DOHH2 (cell line): Measurements from ENCODE around the gene SLC35A3.
A peak's percentile ranks its signal among the peaks of the same experiment; 100 is the strongest.

Experiments
- H3F3A ChIP-seq: fragments of 200-600 bp; sonication (generic), shearing (Covaris generic); 2 replicates; pipeline ENCODE4 v1.6.0; 2016; ENCODE audit warnings: antibody characterized with exemption, mild to moderate bottlenecking; ENCODE audit not compliant: control insufficient read depth, insufficient read depth
- H3K27ac ChIP-seq: fragments of 200-600 bp; sonication (generic); 2 replicates; pipeline ENCODE4 v1.5.1; 2014; ENCODE audit warnings: low read depth, mild to moderate bottlenecking, low read length, moderate library complexity
- H3K27me3 ChIP-seq: fragments of 200-600 bp; sonication (generic); 2 replicates; pipeline ENCODE4 v1.6.1; 2014; ENCODE audit warnings: mild to moderate bottlenecking, low read length, mixed read lengths; ENCODE audit not compliant: control insufficient read depth
- H3K36me3 ChIP-seq: fragments of 200-600 bp; sonication (generic); 2 replicates; pipeline ENCODE4 v1.6.1; 2014; ENCODE audit warnings: mild to moderate bottlenecking, low read length, moderate library complexity, mixed read lengths; ENCODE audit not compliant: control insufficient read depth
- H3K4me1 ChIP-seq: fragments of 200-600 bp; sonication (generic); 2 replicates; pipeline ENCODE4 v1.6.1; 2014; ENCODE audit warnings: mild to moderate bottlenecking, low read length, mixed read lengths; ENCODE audit not compliant: control insufficient read depth
- H3K4me2 ChIP-seq: fragments of 200-600 bp; sonication (generic); 2 replicates; pipeline ENCODE4 v1.6.0; 2014; ENCODE audit warnings: mild to moderate bottlenecking, low read length, moderate library complexity
- H3K4me3 ChIP-seq: fragments of 200-600 bp; sonication (generic); 2 replicates; pipeline ENCODE4 v1.5.1; 2014; ENCODE audit warnings: mild to moderate bottlenecking, low read length, mixed read lengths
- H3K79me2 ChIP-seq: fragments of 200-600 bp; sonication (generic); 2 replicates; pipeline ENCODE4 v1.6.1; 2014; ENCODE audit warnings: mild to moderate bottlenecking, low read length, mixed read lengths; ENCODE audit not compliant: control insufficient read depth
- H3K9me2 ChIP-seq: fragments of 200-600 bp; sonication (generic); replicated peaks from 2 replicates; pipeline ENCODE4 v1.6.1; 2014; ENCODE audit warnings: mild to moderate bottlenecking, low read length, mixed read lengths; ENCODE audit not compliant: control insufficient read depth
- H3K9me3 ChIP-seq: fragments of 200-600 bp; sonication (generic); 2 replicates; pipeline ENCODE4 v1.6.1; 2014; ENCODE audit warnings: antibody characterized with exemption, low read length, mixed read lengths; ENCODE audit not compliant: control insufficient read depth, insufficient read depth
- H4K20me1 ChIP-seq: fragments of 200-600 bp; sonication (generic); 2 replicates; pipeline ENCODE4 v1.6.0; 2014; ENCODE audit warnings: low read depth, mild to moderate bottlenecking, antibody characterized with exemption, low read length, moderate library complexity; ENCODE audit not compliant: control insufficient read depth, insufficient read depth
- CTCF ChIP-seq: fragments of 200-600 bp; sonication (generic); IDR thresholded peaks from one replicate; pipeline ENCODE4 v1.5.1; 2014; ENCODE audit warnings: antibody characterized with exemption, mild to moderate bottlenecking, low read depth, low read length; ENCODE audit not compliant: poor library complexity, severe bottlenecking
- EZH2phosphoT487 ChIP-seq: fragments of 200-600 bp; sonication (generic); IDR thresholded peaks from 2 replicates; pipeline ENCODE4 v1.6.1; 2017; ENCODE audit warnings: borderline replicate concordance, mild to moderate bottlenecking, antibody characterized with exemption, low read length, moderate library complexity, mixed read lengths

SLC35A3 gene

GRCh38 chr1:100037656-100037926 is 67.8 kb downstream of the SLC35A3 start:
- Histone ChIP-seq H3F3A (peaks cover 6% of the 10 kb centered on the region; the same call in 1 of the 2 replicates), H3K36me3 (peaks cover 48% of the 10 kb centered on the region), H3K27ac (peak overlapping the region; percentile 81), H3K27me3 (no peaks in the 10 kb centered on the region), H4K20me1 (peaks cover 7% of the 10 kb centered on the region; the same call in 1 of the 2 replicates), H3K79me2 (peaks cover 77% of the 10 kb centered on the region), H3K4me3 (peak overlapping the region; percentile 92), H3K4me2 (peak overlapping the region; percentile 67), H3K9me3 (no peaks in the 10 kb centered on the region), H3K4me1 (peaks cover 38% of the 10 kb centered on the region), H3K9me2 (no peaks in the 10 kb centered on the region)
- TF ChIP-seq CTCF, result no peak
- no peak for TF ChIP-seq EZH2phosphoT487

- Histone ChIP-seq H3K27ac (peak overlapping the region; percentile 81), H3K9me3 (no peaks in the 10 kb centered on the region), H3K4me3 (peak overlapping the region; percentile 92), H3K36me3 (peaks cover 53% of the 10 kb centered on the region), H4K20me1 (peaks cover 10% of the 10 kb centered on the region; the same call in 1 of the 2 replicates), H3F3A (peaks cover 6% of the 10 kb centered on the region; the same call in 1 of the 2 replicates), H3K4me2 (peak overlapping the region; percentile 67), H3K9me2 (no peaks in the 10 kb centered on the region), H3K27me3 (no peaks in the 10 kb centered on the region), H3K4me1 (peaks cover 38% of the 10 kb centered on the region), H3K79me2 (peaks cover 83% of the 10 kb centered on the region)
- TF ChIP-seq EZH2phosphoT487, result no peak
- TF ChIP-seq CTCF, result no peak
Measured at GRCh38 chr1:100037927-100038659, 68.3 kb downstream of the SLC35A3 start.

- Histone ChIP-seq H3K27ac (peak overlapping the region; percentile 81), H4K20me1 (peaks cover 10% of the 10 kb centered on the region; the same call in 1 of the 2 replicates), H3K36me3 (peaks cover 58% of the 10 kb centered on the region), H3K4me2 (peak overlapping the region; percentile 67), H3K4me1 (peaks cover 41% of the 10 kb centered on the region), H3K79me2 (peaks cover 89% of the 10 kb centered on the region), H3K27me3 (no peaks in the 10 kb centered on the region), H3K9me2 (no peaks in the 10 kb centered on the region), H3K9me3 (peaks cover 2% of the 10 kb centered on the region; the same call in 1 of the 2 replicates), H3F3A (peaks cover 6% of the 10 kb centered on the region; the same call in 1 of the 2 replicates), H3K4me3 (peak overlapping the region; percentile 92)
- no peak for TF ChIP-seq EZH2phosphoT487
- no peak for TF ChIP-seq CTCF
Measured at GRCh38 chr1:100038660-100039287, 69.0 kb downstream of the SLC35A3 start.
